Measurements from ENCODE around the gene PBLD.
A peak's percentile ranks its signal among the peaks of the same experiment; 100 is the strongest.

PBLD gene

DNA sequence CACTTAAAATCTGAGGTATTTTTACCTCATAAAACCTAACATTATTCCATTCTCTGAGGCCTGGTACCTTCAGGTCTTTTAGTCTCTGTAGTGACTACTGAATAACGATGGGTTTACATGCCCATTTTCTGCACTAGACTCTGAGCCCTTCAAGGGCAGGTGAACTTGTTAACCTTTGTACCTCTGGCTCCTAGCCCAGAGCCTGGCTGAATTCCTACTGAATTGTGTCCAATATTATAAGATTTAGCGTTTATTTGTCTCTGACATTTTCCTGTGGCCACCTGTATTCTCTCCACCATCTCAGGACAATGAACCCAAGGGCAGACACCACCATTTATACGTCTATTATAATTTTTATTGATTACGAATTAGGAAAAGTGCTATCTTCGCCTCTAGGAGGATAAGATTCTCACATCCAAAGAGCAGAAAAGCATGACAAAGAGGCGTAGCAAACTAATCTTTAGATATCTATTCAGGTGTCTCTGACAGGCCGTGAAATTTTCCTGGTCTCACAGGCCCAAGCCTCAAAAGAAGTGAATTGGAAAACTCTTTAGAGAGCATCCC, 28.8 kb downstream of the PBLD start:
- Histone ChIP-seq H3K4me3 (ENCODE audit: low read length) (no peak overlapping the region), H3K9me2 (replicated peaks; ENCODE audit: control insufficient read depth, low read length) (no peaks in the 10 kb centered on the region), H3K4me1 (ENCODE audit: control insufficient read depth, low read length) (peaks cover 34% of the 10 kb centered on the region), H3K9me3 (ENCODE audit: control insufficient read depth, insufficient read depth, low read length) (no peaks in the 10 kb centered on the region), H3K79me2 (ENCODE audit: control insufficient read depth, low read length) (no peaks in the 10 kb centered on the region), H3K36me3 (ENCODE audit: control insufficient read depth, low read length) (no peaks in the 10 kb centered on the region), H3K27ac (ENCODE audit: low read depth, low read length) (no peak overlapping the region), H3F3A (ENCODE audit: control insufficient read depth, insufficient read depth) (peaks cover 13% of the 10 kb centered on the region), H3K27me3 (ENCODE audit: control insufficient read depth, low read length) (no peaks in the 10 kb centered on the region), H4K20me1 (ENCODE audit: control insufficient read depth, insufficient read depth, low read depth, low read length) (no peaks in the 10 kb centered on the region), H3K4me2 (ENCODE audit: low read length) (no peak overlapping the region)
- TF ChIP-seq, protein P1, sequence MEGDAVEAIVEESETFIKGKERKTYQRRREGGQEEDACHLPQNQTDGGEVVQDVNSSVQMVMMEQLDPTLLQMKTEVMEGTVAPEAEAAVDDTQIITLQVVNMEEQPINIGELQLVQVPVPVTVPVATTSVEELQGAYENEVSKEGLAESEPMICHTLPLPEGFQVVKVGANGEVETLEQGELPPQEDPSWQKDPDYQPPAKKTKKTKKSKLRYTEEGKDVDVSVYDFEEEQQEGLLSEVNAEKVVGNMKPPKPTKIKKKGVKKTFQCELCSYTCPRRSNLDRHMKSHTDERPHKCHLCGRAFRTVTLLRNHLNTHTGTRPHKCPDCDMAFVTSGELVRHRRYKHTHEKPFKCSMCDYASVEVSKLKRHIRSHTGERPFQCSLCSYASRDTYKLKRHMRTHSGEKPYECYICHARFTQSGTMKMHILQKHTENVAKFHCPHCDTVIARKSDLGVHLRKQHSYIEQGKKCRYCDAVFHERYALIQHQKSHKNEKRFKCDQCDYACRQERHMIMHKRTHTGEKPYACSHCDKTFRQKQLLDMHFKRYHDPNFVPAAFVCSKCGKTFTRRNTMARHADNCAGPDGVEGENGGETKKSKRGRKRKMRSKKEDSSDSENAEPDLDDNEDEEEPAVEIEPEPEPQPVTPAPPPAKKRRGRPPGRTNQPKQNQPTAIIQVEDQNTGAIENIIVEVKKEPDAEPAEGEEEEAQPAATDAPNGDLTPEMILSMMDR (IDR thresholded peaks at IDR 0.05; ENCODE audit: low read depth, low read length, poor library complexity, severe bottlenecking) = no peak
- TF ChIP-seq EZH2phosphoT487 (IDR thresholded peaks at IDR 0.05; ENCODE audit: borderline replicate concordance, low read length) = no peak

DNA sequence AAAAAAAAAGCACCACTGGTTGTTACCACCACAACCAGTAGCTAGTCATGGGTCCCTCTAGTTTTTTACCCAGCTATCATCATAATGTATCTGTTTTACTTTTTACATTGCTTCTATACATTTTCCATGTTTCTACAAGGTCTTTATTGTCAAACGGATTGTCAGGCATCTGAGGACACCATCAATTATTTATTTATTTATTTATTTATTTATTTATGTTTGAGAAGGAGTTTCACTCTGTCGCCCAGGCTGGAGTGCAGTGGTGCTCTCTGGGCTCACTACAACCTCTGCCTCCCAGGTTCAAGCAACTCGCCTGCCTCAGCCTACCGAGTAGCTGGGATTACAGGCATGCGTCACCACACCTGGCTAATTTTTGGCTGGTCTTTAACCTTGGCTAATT, 29.9 kb downstream of the PBLD start:
- peaks cover 34% of the 10 kb centered on the region for H3K4me1 ChIP-seq (ENCODE audit: control insufficient read depth, low read length)
- H3K9me3 ChIP-seq (ENCODE audit: control insufficient read depth, insufficient read depth, low read length) = no peaks in the 10 kb centered on the region
- H4K20me1 ChIP-seq (ENCODE audit: control insufficient read depth, insufficient read depth, low read depth, low read length) = no peaks in the 10 kb centered on the region
- H3K36me3 ChIP-seq (ENCODE audit: control insufficient read depth, low read length) = no peaks in the 10 kb centered on the region
- TF ChIP-seq EZH2phosphoT487 (IDR thresholded peaks at IDR 0.05; ENCODE audit: borderline replicate concordance, low read length) = no peak
- TF ChIP-seq, protein P1 (IDR thresholded peaks at IDR 0.05; ENCODE audit: low read depth, low read length, poor library complexity, severe bottlenecking) = no peak
- H3K9me2 ChIP-seq (replicated peaks; ENCODE audit: control insufficient read depth, low read length) = no peaks in the 10 kb centered on the region
- H3K4me2 ChIP-seq (ENCODE audit: low read length) = no peak overlapping the region
- H3K4me3 ChIP-seq (ENCODE audit: low read length) = no peak overlapping the region
- H3K27me3 ChIP-seq (ENCODE audit: control insufficient read depth, low read length) = no peaks in the 10 kb centered on the region
- H3K79me2 ChIP-seq (ENCODE audit: control insufficient read depth, low read length) = no peaks in the 10 kb centered on the region
- peaks cover 13% of the 10 kb centered on the region for H3F3A ChIP-seq (ENCODE audit: control insufficient read depth, insufficient read depth)
- no peak overlapping the region for H3K27ac ChIP-seq (ENCODE audit: low read depth, low read length)

DNA sequence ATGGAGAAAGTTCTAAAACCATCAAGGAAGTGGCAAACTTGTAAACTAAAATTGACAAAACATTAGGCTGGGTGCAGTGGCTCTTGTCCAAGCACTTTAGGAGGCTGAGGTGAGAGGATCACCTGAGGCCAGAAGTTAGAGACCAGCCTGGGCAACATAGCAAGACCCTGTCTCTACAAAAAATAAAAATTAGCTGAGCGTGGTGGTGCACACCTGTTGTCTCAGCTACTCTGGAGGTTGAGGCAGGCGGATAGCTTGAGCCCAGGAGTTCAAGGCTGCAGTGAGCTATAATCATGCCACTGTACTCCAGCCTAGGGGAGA, 30.3 kb downstream of the PBLD start:
- TF ChIP-seq, protein P1 (IDR thresholded peaks at IDR 0.05; ENCODE audit: low read depth, low read length, poor library complexity, severe bottlenecking) = no peak
- no peak for TF ChIP-seq EZH2phosphoT487 (IDR thresholded peaks at IDR 0.05; ENCODE audit: borderline replicate concordance, low read length)
- Histone ChIP-seq H3F3A (ENCODE audit: control insufficient read depth, insufficient read depth) (peaks cover 13% of the 10 kb centered on the region), H3K4me3 (ENCODE audit: low read length) (no peak overlapping the region), H4K20me1 (ENCODE audit: control insufficient read depth, insufficient read depth, low read depth, low read length) (no peaks in the 10 kb centered on the region), H3K27me3 (ENCODE audit: control insufficient read depth, low read length) (no peaks in the 10 kb centered on the region), H3K9me3 (ENCODE audit: control insufficient read depth, insufficient read depth, low read length) (no peaks in the 10 kb centered on the region), H3K4me1 (ENCODE audit: control insufficient read depth, low read length) (peaks cover 36% of the 10 kb centered on the region), H3K36me3 (ENCODE audit: control insufficient read depth, low read length) (no peaks in the 10 kb centered on the region), H3K4me2 (ENCODE audit: low read length) (peak overlapping the region; percentile 86), H3K9me2 (replicated peaks; ENCODE audit: control insufficient read depth, low read length) (no peaks in the 10 kb centered on the region), H3K79me2 (ENCODE audit: control insufficient read depth, low read length) (no peaks in the 10 kb centered on the region), H3K27ac (ENCODE audit: low read depth, low read length) (no peak overlapping the region)
